Esophagus squamous epithelium (tissue), 5 donors: ENCODE measurements around the gene MYOZ3. TPM values are rescaled to one million over a fixed set of nuclear protein-coding genes. Genes with fewer than 3 reads are reported as not detected.

Experiments
- DNase-seq: peaks from one replicate; lab custom pipeline; 2025; lab: John Stamatoyannopoulos, UW
- H3K27ac ChIP-seq, 4 donors: fragments of 200-600 bp; sonication (generic); one replicate each; pipeline ENCODE4 v1.5.1; 2016 to 2019; ENCODE audit warnings: mild to moderate bottlenecking in 1 of 4
- H3K27me3 ChIP-seq, 4 donors: fragments of 200-600 bp; sonication (generic); 1 replicate in 3 of 4; 2 replicates in 1 of 4; pipeline versions ENCODE4 v1.5.1 to v1.6.0; 2017 to 2021; ENCODE audit warnings: antibody characterized with exemption in 1 of 4
- H3K36me3 ChIP-seq, 3 donors: fragments of 200-600 bp; sonication (generic); one replicate each; pipeline ENCODE4 v1.5.1; 2016 to 2019
- H3K4me1 ChIP-seq, 3 donors: fragments of 200-600 bp; sonication (generic); one replicate each; pipeline ENCODE4 v1.5.1; 2017 to 2019
- H3K4me3 ChIP-seq, 4 donors: fragments of 200-600 bp; sonication (generic); 1 replicate in 3 of 4; 2 replicates in 1 of 4; pipeline ENCODE4 v1.5.1; 2016 to 2019; ENCODE audit warnings: mild to moderate bottlenecking in 2 of 4, moderate library complexity in 1 of 4
- H3K9me3 ChIP-seq, 3 donors: fragments of 200-600 bp; sonication (generic); one replicate each; pipeline ENCODE4 v1.5.1; 2016 to 2019
- CTCF ChIP-seq, 6 experiments: fragments of 450-650 bp in 4 of 6; fragments of 200-600 bp in 2 of 6; sonication (generic) in 2 of 6; IDR thresholded peaks; one replicate each; pipeline ENCODE4 v1.5.1; 2016 to 2019; ENCODE audit warnings: antibody characterized with exemption in 6 of 6, mild to moderate bottlenecking in 4 of 6, moderate library complexity in 4 of 6
- POLR2A ChIP-seq, 4 donors: fragments of 450-650 bp; IDR thresholded peaks; one replicate each; pipeline ENCODE4 v1.6.1; 2017; ENCODE audit warnings: antibody characterized with exemption in 4 of 4, mild to moderate bottlenecking in 4 of 4, moderate library complexity in 3 of 4
- WGBS, 2 donors: methylation state at CpG; one replicate each; pipeline ENCODE4 v1.1.5; 2018; 5-methylcytosine and 5-hydroxymethylcytosine counted together
- intact Hi-C: fragments of 100-400 bp; cut with DNase I; formaldehyde crosslinking; loops from one replicate; pipeline ENCODE4 v1.15.0; 2022
- total RNA-seq, 4 donors: library from RNA; depleted of rRNA; stranded (reverse); fragments of >200 nt; gene quantifications; one replicate each; pipeline ENCODE4 v1.1.0, GENCODE V29; 2016
- donor health status: DM: yes; HTN: yes; CAD: no.

MYOZ3 gene
- total RNA-seq, 4 donors from 2014 or later: under 0.01 TPM; not detected in 3

GRCh38 chr5:150633429-150633828, 27.6 kb upstream of the MYOZ3 start:
- intact Hi-C loops: no loop called here
- Histone ChIP-seq H3K36me3 (no peaks in the 10 kb centered on the region), H3K27me3 (no peaks in the 10 kb centered on the region), H3K4me1 (peaks cover 14 to 80% (median 58%) of the 10 kb centered on the region in 3 donors), H3K27ac (no peak overlapping the region), H3K9me3 (no peaks in the 10 kb centered on the region), H3K4me3 (no peak overlapping the region)
- 57 to 78% methylated on average over 2 of the region's 2 CpGs for WGBS, 2 donors
- no peak for DNase-seq
- TF ChIP-seq CTCF (IDR thresholded peaks at IDR 0.05): no peak
- TF ChIP-seq POLR2A (IDR thresholded peaks at IDR 0.05): no peak

- no peaks in the 10 kb centered on the region for H3K9me3 ChIP-seq
- no peaks in the 10 kb centered on the region for H3K27me3 ChIP-seq
- DNase-seq: no peak
- peak overlapping the region in 3 of 4 donors; percentile 40 to 96 (median 87) for H3K27ac ChIP-seq
- 52 to 64% methylated on average over 6 of the region's 6 CpGs for WGBS, 2 donors
- intact Hi-C loops: no loop called here
- H3K36me3 ChIP-seq: no peaks in the 10 kb centered on the region
- TF ChIP-seq CTCF (IDR thresholded peaks at IDR 0.05) (no peak), POLR2A (IDR thresholded peaks at IDR 0.05) (no peak)
- H3K4me1 ChIP-seq: peaks cover 40 to 82% (median 72%) of the 10 kb centered on the region in 3 donors
- H3K4me3 ChIP-seq: no peak overlapping the region
Measured at GRCh38 chr5:150636391-150637244, 24.4 kb upstream of the MYOZ3 start.

- no peaks in the 10 kb centered on the region for H3K9me3 ChIP-seq
- intact Hi-C loops: no loop called here
- no peak overlapping the region for H3K4me3 ChIP-seq
- H3K27ac ChIP-seq: peak overlapping the region; percentile 22 to 96 (median 85)
- DNase-seq: no peak
- H3K36me3 ChIP-seq: no peaks in the 10 kb centered on the region
- H3K27me3 ChIP-seq: no peaks in the 10 kb centered on the region
- peaks cover 47 to 86% (median 77%) of the 10 kb centered on the region in 3 donors for H3K4me1 ChIP-seq
- TF ChIP-seq CTCF (IDR thresholded peaks at IDR 0.05): no peak
- TF ChIP-seq POLR2A (IDR thresholded peaks at IDR 0.05): no peak
- 45 to 46% methylated on average over 12 to 21 of the region's 21 CpGs for WGBS, 2 donors
Measured at GRCh38 chr5:150637245-150638052, 23.6 kb upstream of the MYOZ3 start.

GRCh38 chr5:150638053-150638444, 23.0 kb upstream of the MYOZ3 start:
- Histone ChIP-seq H3K4me3 (no peak overlapping the region), H3K36me3 (no peaks in the 10 kb centered on the region), H3K27me3 (no peaks in the 10 kb centered on the region), H3K9me3 (no peaks in the 10 kb centered on the region), H3K27ac (peak overlapping the region; percentile 22 to 96 (median 85)), H3K4me1 (peaks cover 53 to 86% (median 83%) of the 10 kb centered on the region in 3 donors)
- DNase-seq: no peak
- 0 to 24% methylated on average over 1 of the region's 1 CpG for WGBS, 2 donors
- no peak for TF ChIP-seq CTCF (IDR thresholded peaks at IDR 0.05)
- no peak for TF ChIP-seq POLR2A (IDR thresholded peaks at IDR 0.05)
- intact Hi-C loops: no loop called here
